Urothelium cell line (cell line): ENCODE data around the gene RTCB.

ENCODE experiments used
- DNase-seq: peaks from one replicate; pipeline ENCODE4 v3.0.0; 2011; ENCODE audit warnings: low spot score, mixed read lengths
- FAIRE-seq: peaks from 2 replicates; lab custom pipeline; 2011; peaks lifted over from hg19 to GRCh38; lab: Jason Lieb, UNC

Gene RTCB

DNA sequence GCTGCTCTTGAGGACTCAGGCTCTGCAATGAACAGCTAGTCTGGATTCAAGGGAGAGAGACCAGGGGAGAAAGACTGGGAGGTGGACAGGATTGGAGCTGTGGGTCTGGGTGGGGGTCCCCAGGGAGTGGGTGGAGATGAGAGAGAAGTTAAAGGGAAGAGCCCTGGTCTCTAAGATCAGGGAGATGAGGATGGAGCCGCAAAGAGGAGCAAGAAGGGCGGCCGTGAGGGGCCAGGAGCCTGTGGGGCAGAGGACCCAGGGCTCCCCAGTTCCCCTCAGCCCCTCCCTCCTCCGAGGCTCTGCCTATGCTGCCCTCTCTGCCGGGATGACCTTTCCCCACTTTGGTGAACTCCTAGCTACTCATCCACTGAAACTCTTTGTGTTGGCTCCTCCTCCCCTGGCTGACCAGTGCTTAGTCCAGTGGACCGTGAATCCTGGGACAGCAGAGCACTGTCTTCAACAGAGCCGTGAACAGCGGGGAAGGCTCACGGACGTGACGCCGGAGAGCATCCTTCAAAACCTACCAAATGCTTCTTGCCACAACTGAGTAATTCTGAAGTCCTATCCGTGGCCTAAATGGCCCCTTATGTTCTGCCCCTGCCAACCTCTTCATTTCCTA lies 70.8 kb downstream of the RTCB start:
- FAIRE-seq, result no peak
- no peak for DNase-seq

GRCh38 chr22:32340411-32340810 lies 71.6 kb downstream of the RTCB start:
- FAIRE-seq, result no peak
- no peak for DNase-seq

GRCh38 chr22:32339190-32340012 lies 72.6 kb downstream of the RTCB start:
- no peak for FAIRE-seq

GRCh38 chr22:32338757-32339156 lies 73.3 kb downstream of the RTCB start:
- no peak for DNase-seq
- no peak for FAIRE-seq

More at GRCh38 chr22:32339190-32340012, 72.6 kb downstream of the RTCB start:
- DNase-seq, result no peak
